B cell (primary cell): ENCODE results near the gene CAMTA1. TPM values are rescaled to one million over a fixed set of nuclear protein-coding genes. Genes with fewer than 3 reads are reported as not detected.

Experiments used
- ATAC-seq: fragments of 200-7000 bp; cut with Tn5 transposase; one replicate; pipeline ENCODE4 v1.10.0; 2021; ENCODE audit warnings: low read depth, mild to moderate bottlenecking, moderate number of reproducible peaks, moderate library complexity
- CTCF ChIA-PET: fragments of 350-600 bp; sonication (Branson Sonifier 250); formaldehyde crosslinking; loops from one replicate; lab custom pipeline; 2021; ENCODE audit warnings: antibody characterized with exemption, inconsistent platforms; lab: Charles Lee
- POLR2A ChIA-PET: fragments of 350-600 bp; sonication (Branson Sonifier 250); formaldehyde crosslinking; loops from one replicate; lab custom pipeline; 2021; ENCODE audit warnings: antibody characterized with exemption; lab: Charles Lee
- DNase-seq: peaks from one replicate; pipeline ENCODE4 v3.0.0; 2013
- H2AFZ ChIP-seq: 2 replicates; pipeline ENCODE4 v1.6.1; 2012; ENCODE audit warnings: mild to moderate bottlenecking, low read depth, low read length; ENCODE audit not compliant: insufficient read depth, poor library complexity, severe bottlenecking
- H3K27ac ChIP-seq, 2 donors: 1 replicate in 1 of 2; 2 replicates in 1 of 2; pipeline ENCODE4 v1.5.1; 2012 to 2013; ENCODE audit warnings: low read length in 2 of 2, mild to moderate bottlenecking in 2 of 2, moderate library complexity in 1 of 2
- H3K27me3 ChIP-seq, 4 experiments: fragments of 200-600 bp in 1 of 4; sonication (generic) in 1 of 4; replicated peaks in 1 of 4; 1 replicate in 2 of 4; 2 replicates in 2 of 4; pipeline versions ENCODE4 v1.6.1 to v1.7.0; 2013 to 2016; ENCODE audit warnings: low read length in 3 of 4, mild to moderate bottlenecking in 2 of 4, mixed read lengths in 1 of 4, moderate library complexity in 1 of 4; ENCODE audit not compliant: insufficient read depth in 4 of 4, control insufficient read depth in 3 of 4; ENCODE audit errors: control extremely low read depth in 1 of 4
- H3K36me3 ChIP-seq, 2 experiments: replicated peaks in 1 of 2; 1 replicate in 1 of 2; 2 replicates in 1 of 2; pipeline versions ENCODE4 v1.6.1 to v1.7.1; 2013; ENCODE audit warnings: low read length in 1 of 2; ENCODE audit not compliant: insufficient read depth in 2 of 2, control insufficient read depth in 1 of 2; ENCODE audit errors: control extremely low read depth in 1 of 2, extremely low read depth in 1 of 2
- H3K4me1 ChIP-seq, 2 donors: fragments of 200-600 bp in 1 of 2; sonication (generic) in 1 of 2; 1 replicate in 1 of 2; 2 replicates in 1 of 2; pipeline versions ENCODE4 v1.5.1 to v1.6.1; 2013 to 2017; ENCODE audit warnings: low read length in 2 of 2; ENCODE audit not compliant: control insufficient read depth in 2 of 2, insufficient read depth in 2 of 2
- H3K4me2 ChIP-seq: replicated peaks from 2 replicates; pipeline ENCODE3; 2012; ENCODE audit warnings: mild to moderate bottlenecking, low read depth, low read length; ENCODE audit not compliant: poor library complexity, severe bottlenecking
- H3K4me3 ChIP-seq, 5 experiments: fragments of 200-600 bp in 1 of 5; sonication (generic) in 1 of 5; 1 replicate in 3 of 5; 2 replicates in 2 of 5; pipeline versions ENCODE4 v1.5.1 to v1.7.0; 2011 to 2016; ENCODE audit warnings: low read length in 4 of 5, mild to moderate bottlenecking in 4 of 5, low read depth in 2 of 5, control low read depth in 1 of 5, moderate library complexity in 1 of 5; ENCODE audit not compliant: insufficient read depth in 1 of 5; ENCODE audit errors: control extremely low read depth in 1 of 5, extremely low read depth in 1 of 5
- H3K79me2 ChIP-seq: fragments of 200-600 bp; sonication (generic); one replicate; pipeline ENCODE4 v1.6.0; 2016; ENCODE audit warnings: low read length; ENCODE audit not compliant: control insufficient read depth, insufficient read depth
- H3K9ac ChIP-seq: fragments of 200-600 bp; sonication (generic); 2 replicates; pipeline ENCODE4 v1.6.1; 2017; ENCODE audit warnings: mild to moderate bottlenecking, low read length, moderate library complexity
- H3K9me3 ChIP-seq, 3 donors: one replicate each; pipeline versions ENCODE4 v1.6.1 to v1.7.1; 2013; ENCODE audit warnings: low read length in 2 of 3; ENCODE audit not compliant: control insufficient read depth in 2 of 3, insufficient read depth in 1 of 3; ENCODE audit errors: control extremely low read depth in 1 of 3
- H4K20me1 ChIP-seq: 2 replicates; pipeline ENCODE4 v1.6.0; 2012; ENCODE audit warnings: mild to moderate bottlenecking, low read length; ENCODE audit not compliant: insufficient read depth, control insufficient read depth, poor library complexity, severe bottlenecking
- H3K27ac Mint-ChIP-seq: one replicate; pipeline ENCODE4 v1.8.0; 2021; ENCODE audit warnings: mixed read lengths
- H3K27me3 Mint-ChIP-seq: one replicate; pipeline ENCODE4 v1.8.0; 2021; ENCODE audit warnings: mixed read lengths
- H3K4me1 Mint-ChIP-seq: one replicate; pipeline ENCODE4 v1.8.0; 2021; ENCODE audit warnings: mixed read lengths
- H3K4me3 Mint-ChIP-seq: one replicate; pipeline ENCODE4 v1.8.0; 2021; ENCODE audit warnings: mixed read lengths
- H3K9me3 Mint-ChIP-seq: one replicate; pipeline ENCODE4 v1.8.0; 2022; ENCODE audit warnings: mixed read lengths; ENCODE audit not compliant: insufficient read depth
- CTCF ChIP-seq: fragments of 200-600 bp; IDR thresholded peaks from one replicate; pipeline ENCODE4 v1.8.0; 2022; ENCODE audit warnings: antibody characterized with exemption, mild to moderate bottlenecking
- EZH2 ChIP-seq: IDR thresholded peaks from 2 replicates; pipeline ENCODE4 v1.6.1; 2012; ENCODE audit warnings: borderline replicate concordance, low read depth, mild to moderate bottlenecking, moderate library complexity, low read length; ENCODE audit not compliant: insufficient read depth, poor library complexity, severe bottlenecking
- WGBS: methylation state at CpG from one replicate; pipeline ENCODE4 v1.1.5; 2013; ENCODE audit warnings: missing lambda C conversion rate; ENCODE audit not compliant: insufficient coverage; 5-methylcytosine and 5-hydroxymethylcytosine counted together
- intact Hi-C: fragments of 100-400 bp; cut with micrococcal nuclease; formaldehyde crosslinking; loops from one replicate; pipeline ENCODE4 v1.10.0; 2022
- polyA plus RNA-seq: library from polyadenylated mRNA; depleted of rRNA; stranded (reverse); fragments of >200 nt; gene quantifications from 2 replicates; pipeline ENCODE4 v1.2.3, GENCODE V29; 2012
- total RNA-seq, 2 donors: library from RNA; stranded (reverse); fragments of 120-200 nt in 1 of 2; gene quantifications; 1 replicate in 1 of 2; 2 replicates in 1 of 2; pipeline versions ENCODE4 v1.2.3 to v1.2.4, GENCODE V29; 2013 to 2022

Gene CAMTA1
- total and polyA plus RNA-seq, 2 donors (not counting 1 experiment from before 2014, with no cell fraction given): 42.2 to 45.7 TPM

DNA sequence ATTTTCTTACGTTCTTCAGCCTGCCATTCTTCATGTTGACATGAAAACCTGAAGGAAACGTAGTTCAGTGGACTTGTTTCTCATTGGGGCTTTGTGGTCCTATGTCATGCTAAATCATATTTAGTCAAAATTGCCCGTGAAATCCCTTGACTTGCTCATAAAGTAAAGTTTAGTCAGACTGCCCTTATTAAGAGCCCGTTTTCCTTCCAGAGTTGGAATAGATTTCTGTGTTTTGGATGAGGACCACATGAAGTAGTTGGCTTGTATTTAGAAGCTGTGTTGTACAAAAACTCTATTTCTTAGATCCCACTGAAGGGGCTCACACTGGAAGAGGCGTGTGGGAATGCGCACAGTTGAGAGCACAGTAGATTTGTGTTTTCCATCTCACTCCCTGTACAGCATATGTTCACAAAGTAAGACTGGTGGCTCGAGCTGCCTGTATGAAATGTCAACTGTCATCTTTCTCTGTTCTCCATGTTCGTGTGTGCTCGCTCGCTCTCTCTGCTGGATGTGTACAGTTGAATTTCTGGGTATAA lies 42.4 kb downstream of the CAMTA1 start:
- H3K27ac Mint-ChIP-seq: no peak overlapping the region
- POLR2A ChIA-PET: no interaction called here

DNA sequence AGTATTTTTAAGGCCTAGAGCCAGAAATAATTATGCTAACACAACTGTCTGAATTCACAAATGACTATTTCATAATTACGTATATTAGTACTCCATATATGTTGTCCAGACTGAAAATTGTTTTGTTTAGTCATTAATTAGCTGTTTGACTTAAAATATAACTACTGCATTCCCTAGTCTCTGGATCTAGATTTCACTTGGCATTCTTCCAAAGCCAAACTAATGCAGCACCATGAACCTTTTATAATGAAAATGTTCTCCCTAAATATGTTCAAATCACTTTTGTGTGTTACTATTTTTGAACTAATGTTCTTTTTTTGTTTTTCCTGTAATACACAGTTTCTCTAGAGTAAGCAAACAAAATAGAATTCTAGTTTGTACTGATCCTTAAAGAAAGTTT lies 46.1 kb downstream of the CAMTA1 start:
- no peak overlapping the region for H3K27ac Mint-ChIP-seq
- H3K79me2 ChIP-seq: peaks cover 38% of the 10 kb centered on the region
- no peak overlapping the region for H2AFZ ChIP-seq

More for the DNA sequence above, 42.4 kb downstream of the CAMTA1 start:
- no peak overlapping the region for H3K4me3 Mint-ChIP-seq
- H3K27me3 Mint-ChIP-seq: no peaks in the 10 kb centered on the region
- H3K4me1 Mint-ChIP-seq: peaks cover 12% of the 10 kb centered on the region
- H3K9me3 Mint-ChIP-seq: no peaks in the 10 kb centered on the region
- Histone ChIP-seq H3K9ac (no peak overlapping the region), H3K4me3 (no peak overlapping the region), H4K20me1 (peaks cover 17% of the 10 kb centered on the region), H3K27me3 (no peaks in the 10 kb centered on the region), H3K4me1 (no peaks in the 10 kb centered on the region), H3K27ac (no peak overlapping the region), H3K4me2 (no peak overlapping the region), H3K9me3 (no peaks in the 10 kb centered on the region), H3K36me3 (no peaks in the 10 kb centered on the region), H2AFZ (no peak overlapping the region), H3K79me2 (peaks cover 20% of the 10 kb centered on the region)
- WGBS: 94% methylated on average over 4 of the region's 10 CpGs
- intact Hi-C loops: no loop called here
- TF ChIP-seq CTCF (no peak), EZH2 (no peak)
- ATAC-seq (no peak), DNase-seq (no peak)
- CTCF ChIA-PET: no interaction called here

More for the DNA sequence above, 46.1 kb downstream of the CAMTA1 start:
- H3K27me3 ChIP-seq: no peaks in the 10 kb centered on the region
- ATAC-seq (no peak), DNase-seq (no peak)
- no peak overlapping the region for H3K4me3 ChIP-seq
- no peak overlapping the region for H3K4me2 ChIP-seq
- H3K9me3 Mint-ChIP-seq: no peaks in the 10 kb centered on the region
- peaks cover 2 to 3% of the 10 kb centered on the region in 2 experiments for H3K36me3 ChIP-seq
- no CpG with 5 or more reads among the region's 1 CpG for WGBS
- no peak overlapping the region for H3K4me3 Mint-ChIP-seq
- ChIA-PET CTCF (no interaction called here), POLR2A (no interaction called here)
- intact Hi-C loops: no loop called here
- peaks cover 17% of the 10 kb centered on the region for H4K20me1 ChIP-seq
- TF ChIP-seq CTCF: no peak
- no peak for TF ChIP-seq EZH2
- H3K27me3 Mint-ChIP-seq: no peaks in the 10 kb centered on the region
- H3K27ac ChIP-seq: no peak overlapping the region
- peaks cover 3% of the 10 kb centered on the region for H3K4me1 Mint-ChIP-seq
- H3K4me1 ChIP-seq: no peaks in the 10 kb centered on the region
- no peak overlapping the region for H3K9ac ChIP-seq
- H3K9me3 ChIP-seq: no peaks in the 10 kb centered on the region
